Gastrocnemius medialis (tissue), 4 donors: Measurements from ENCODE around the gene HYAL4. TPM values are rescaled to one million over a fixed set of nuclear protein-coding genes. Genes with fewer than 3 reads are reported as not detected.
"Not testable (repeated sequence)": the region's sequence is repeated elsewhere in the genome, so short reads cannot be mapped to it uniquely, and the experiment has no call there.

Source experiments
- ATAC-seq, 2 donors: fragments of 150-250 bp; one replicate each; pipeline ENCODE4 v1.9.1; 2016
- DNase-seq, 2 donors: peaks; one replicate each; pipeline ENCODE4 v3.0.0-alpha.2; 2019
- H3K27ac ChIP-seq, 4 donors: fragments of 200-600 bp; sonication (generic); 1 replicate in 1 of 4; 2 replicates in 3 of 4; pipeline ENCODE4 v1.5.1; 2016 to 2018; ENCODE audit warnings: mild to moderate bottlenecking in 2 of 4, moderate library complexity in 1 of 4
- H3K27me3 ChIP-seq, 3 donors: fragments of 200-600 bp; sonication (generic) in 2 of 3; 1 replicate in 1 of 3; 2 replicates in 2 of 3; pipeline versions ENCODE4 v1.5.1 to v1.6.0; 2016 to 2019; ENCODE audit warnings: mild to moderate bottlenecking in 1 of 3, moderate library complexity in 1 of 3
- H3K36me3 ChIP-seq, 2 donors: fragments of 200-600 bp; sonication (generic) in 1 of 2; one replicate each; pipeline ENCODE4 v1.5.1; 2017 to 2018
- H3K4me1 ChIP-seq, 2 donors: fragments of 200-600 bp; sonication (generic) in 1 of 2; one replicate each; pipeline ENCODE4 v1.5.1; 2016 to 2017; ENCODE audit warnings: mild to moderate bottlenecking in 2 of 2
- H3K4me3 ChIP-seq, 4 donors: fragments of 200-600 bp; sonication (generic) in 3 of 4; 1 replicate in 1 of 4; 2 replicates in 3 of 4; pipeline ENCODE4 v1.5.1; 2016 to 2019; ENCODE audit warnings: mild to moderate bottlenecking in 2 of 4
- H3K9me3 ChIP-seq, 3 donors: fragments of 200-600 bp; sonication (generic) in 2 of 3; 1 replicate in 1 of 3; 2 replicates in 2 of 3; pipeline ENCODE4 v1.5.1; 2016 to 2019
- CTCF ChIP-seq, 5 experiments: fragments of 450-650 bp in 3 of 5; fragments of 200-600 bp in 2 of 5; sonication (generic) in 2 of 5; IDR thresholded peaks in 4 of 5; conservative IDR thresholded peaks in 1 of 5; 1 replicate in 4 of 5; 2 replicates in 1 of 5; pipeline ENCODE4 v1.5.1; 2016 to 2019; ENCODE audit warnings: antibody characterized with exemption in 5 of 5, mild to moderate bottlenecking in 3 of 5, moderate library complexity in 3 of 5
- POLR2A ChIP-seq, 2 donors: fragments of 450-650 bp; IDR thresholded peaks; one replicate each; pipeline ENCODE4 v1.6.1; 2017; ENCODE audit warnings: antibody characterized with exemption in 2 of 2, mild to moderate bottlenecking in 2 of 2, moderate library complexity in 2 of 2
- in situ Hi-C, 4 donors: fragments of 200-750 bp; cut with MboI; loops; one replicate each; pipeline versions ENCODE4 v1.15.0 to v1.8.0; 2017; ENCODE audit warnings: low sequenced_read_pairs in 4 of 4
- intact Hi-C: fragments of 100-400 bp; cut with DNase I; formaldehyde crosslinking; loops from one replicate; pipeline ENCODE4 v1.15.1; 2023; ENCODE audit warnings: low total_unique reads
- total RNA-seq, 4 donors: library from RNA; depleted of rRNA; stranded (reverse); fragments of >200 nt; gene quantifications; one replicate each; pipeline versions ENCODE4 v1.1.0 to v1.2.3, GENCODE V29; 2016

HYAL4 gene
- total RNA-seq, 4 donors from 2014 or later = 0.73 to 11.0 (median 5.7) TPM

GRCh38 chr7:123811056-123811455 lies 33.9 kb upstream of the HYAL4 start:
- H3K27me3 ChIP-seq = no peaks in the 10 kb centered on the region
- H3K27ac ChIP-seq = no peak overlapping the region
- no peaks in the 10 kb centered on the region for H3K36me3 ChIP-seq
- H3K4me1 ChIP-seq = no peaks in the 10 kb centered on the region
- in situ Hi-C loops (no loop called here), intact Hi-C loops (no loop called here)
- no peak for ATAC-seq
- no peak overlapping the region for H3K4me3 ChIP-seq
- DNase-seq = no peak
- no peaks in the 10 kb centered on the region for H3K9me3 ChIP-seq
- TF ChIP-seq POLR2A (IDR thresholded peaks at IDR 0.05) (no peak), CTCF (IDR thresholded peaks at IDR 0.05 in 4 of 5, conservative IDR thresholded peaks at IDR 0.05 in 1 of 5) (no peak)

DNA sequence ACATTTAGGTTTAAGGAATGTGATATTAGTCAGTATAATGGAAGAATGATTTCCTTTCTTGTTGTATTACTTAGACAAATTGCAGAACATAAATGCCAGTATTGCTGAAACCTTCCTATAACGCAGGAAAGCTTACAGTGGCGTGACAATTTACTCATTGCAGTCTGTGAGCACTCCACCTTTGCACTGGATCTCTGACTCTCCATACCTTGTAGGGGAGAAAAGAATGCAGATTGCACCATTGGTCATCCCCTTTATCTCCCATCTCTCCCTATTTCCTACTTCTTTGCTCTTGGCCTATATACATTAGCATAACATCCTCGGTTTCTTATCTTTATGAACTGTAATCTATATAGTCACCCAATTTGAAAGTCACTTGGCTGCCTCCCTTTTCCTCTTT lies 28.1 kb upstream of the HYAL4 start:
- DNase-seq = no peak
- TF ChIP-seq CTCF (IDR thresholded peaks at IDR 0.05 in 4 of 5, conservative IDR thresholded peaks at IDR 0.05 in 1 of 5) (no peak), POLR2A (IDR thresholded peaks at IDR 0.05) (no peak)

GRCh38 chr7:123819001-123819400 lies 26.0 kb upstream of the HYAL4 start:
- DNase-seq = no peak
- Histone ChIP-seq H3K27ac (no peak overlapping the region), H3K27me3 (no peaks in the 10 kb centered on the region), H3K4me3 (no peak overlapping the region), H3K4me1 (no peaks in the 10 kb centered on the region), H3K36me3 (no peaks in the 10 kb centered on the region), H3K9me3 (no peaks in the 10 kb centered on the region)
- TF ChIP-seq POLR2A (IDR thresholded peaks at IDR 0.05) (no peak), CTCF (IDR thresholded peaks at IDR 0.05 in 4 of 5, conservative IDR thresholded peaks at IDR 0.05 in 1 of 5) (no peak)
- intact Hi-C loops = no loop called here
- no peak for ATAC-seq
- in situ Hi-C loops = no loop called here

More for the DNA sequence above, 28.1 kb upstream of the HYAL4 start:
- H3K27ac ChIP-seq = no peak overlapping the region
- H3K4me3 ChIP-seq = no peak overlapping the region
- no peak for ATAC-seq
- no peaks in the 10 kb centered on the region for H3K27me3 ChIP-seq
- no peaks in the 10 kb centered on the region for H3K9me3 ChIP-seq
- in situ Hi-C loops (no loop called here), intact Hi-C loops (no loop called here)
- no peaks in the 10 kb centered on the region for H3K4me1 ChIP-seq
- H3K36me3 ChIP-seq = no peaks in the 10 kb centered on the region

- H3K4me1 ChIP-seq, H3K27me3 ChIP-seq, H3K36me3 ChIP-seq, H3K9me3 ChIP-seq, DNase-seq, ATAC-seq, in situ Hi-C loops, H3K4me3 ChIP-seq, H3K27ac ChIP-seq, intact Hi-C loops: not testable (repeated sequence)
These were observed 25.2 kb upstream of the HYAL4 start for GRCh38 chr7:123819795-123820194.

GRCh38 chr7:123820864-123821263 lies 24.1 kb upstream of the HYAL4 start:
- ATAC-seq (no peak), DNase-seq (no peak)
- Histone ChIP-seq H3K27ac (no peak overlapping the region), H3K4me1 (no peaks in the 10 kb centered on the region), H3K4me3 (no peak overlapping the region), H3K27me3 (no peaks in the 10 kb centered on the region), H3K9me3 (no peaks in the 10 kb centered on the region), H3K36me3 (no peaks in the 10 kb centered on the region)
- intact Hi-C loops (no loop called here), in situ Hi-C loops (no loop called here)
- TF ChIP-seq POLR2A (IDR thresholded peaks at IDR 0.05) (no peak), CTCF (IDR thresholded peaks at IDR 0.05 in 4 of 5, conservative IDR thresholded peaks at IDR 0.05 in 1 of 5) (no peak)
